CD4-positive, alpha-beta memory T cell (primary cell): ENCODE measurements around the gene UBA6. TPM values are rescaled to one million over a fixed set of nuclear protein-coding genes. Genes with fewer than 3 reads are reported as not detected.

Source experiments
- CTCF ChIA-PET: fragments of 350-600 bp; sonication (Branson Sonifier 250); formaldehyde crosslinking; loops from one replicate; lab custom pipeline; 2021; ENCODE audit warnings: inconsistent platforms; ENCODE audit not compliant: partially characterized antibody; lab: Charles Lee
- POLR2A ChIA-PET: fragments of 350-600 bp; sonication (Branson Sonifier 250); formaldehyde crosslinking; loops from one replicate; lab custom pipeline; 2021; ENCODE audit not compliant: partially characterized antibody; lab: Charles Lee
- DNase-seq, 5 donors: peaks; one replicate each; pipeline versions ENCODE4 v3.0.0 to v3.0.0-alpha.2; 2020 to 2022; ENCODE audit warnings: mixed read lengths in 1 of 5
- H3K27ac ChIP-seq: one replicate; pipeline ENCODE4 v1.7.0; 2013; ENCODE audit warnings: low read depth, low read length
- H3K27me3 ChIP-seq: 2 replicates; pipeline ENCODE4 v1.7.0; 2013; ENCODE audit warnings: mild to moderate bottlenecking, low read length, moderate library complexity; ENCODE audit not compliant: insufficient read depth
- H3K36me3 ChIP-seq: 2 replicates; pipeline ENCODE4 v1.7.0; 2013; ENCODE audit warnings: mild to moderate bottlenecking, low read length, moderate library complexity; ENCODE audit not compliant: insufficient read depth
- H3K4me1 ChIP-seq: 2 replicates; pipeline ENCODE4 v1.7.0; 2013; ENCODE audit warnings: mild to moderate bottlenecking, low read length, moderate library complexity; ENCODE audit not compliant: insufficient read depth
- H3K4me3 ChIP-seq, 2 donors: one replicate each; pipeline ENCODE4 v1.7.0; 2013; ENCODE audit warnings: low read length in 2 of 2, mild to moderate bottlenecking in 1 of 2
- H3K9me3 ChIP-seq, 2 donors: one replicate each; pipeline ENCODE4 v1.7.0; 2013; ENCODE audit warnings: low read length in 2 of 2, control low read depth in 1 of 2; ENCODE audit not compliant: control insufficient read depth in 1 of 2
- H3K27ac Mint-ChIP-seq, 7 donors: one replicate each; pipeline ENCODE4 v1.8.0; 2020 to 2021; ENCODE audit warnings: mixed read lengths in 7 of 7, mild to moderate bottlenecking in 6 of 7, inconsistent platforms in 3 of 7, moderate library complexity in 3 of 7
- H3K27me3 Mint-ChIP-seq, 2 donors: one replicate each; pipeline ENCODE4 v1.8.0; 2020 to 2021; ENCODE audit warnings: mixed read lengths in 2 of 2
- H3K36me3 Mint-ChIP-seq, 2 donors: one replicate each; pipeline ENCODE4 v1.8.0; 2020 to 2021; ENCODE audit warnings: mixed read lengths in 2 of 2, inconsistent platforms in 1 of 2, mild to moderate bottlenecking in 1 of 2
- H3K4me1 Mint-ChIP-seq, 4 donors: one replicate each; pipeline ENCODE4 v1.8.0; 2020 to 2021; ENCODE audit warnings: mixed read lengths in 4 of 4, mild to moderate bottlenecking in 1 of 4
- H3K4me3 Mint-ChIP-seq, 8 donors: one replicate each; pipeline ENCODE4 v1.8.0; 2020 to 2021; ENCODE audit warnings: mixed read lengths in 8 of 8, mild to moderate bottlenecking in 7 of 8, moderate library complexity in 6 of 8, inconsistent platforms in 3 of 8
- H3K9me3 Mint-ChIP-seq, 8 donors: one replicate each; pipeline ENCODE4 v1.8.0; 2020 to 2021; ENCODE audit warnings: mixed read lengths in 8 of 8, mild to moderate bottlenecking in 5 of 8, inconsistent platforms in 3 of 8, moderate library complexity in 1 of 8
- intact Hi-C: fragments of 100-400 bp; cut with micrococcal nuclease; formaldehyde crosslinking; loops from one replicate; pipeline ENCODE4 v1.15.1; 2023
- polyA plus RNA-seq, 2 donors: library from polyadenylated mRNA; unstranded; fragments of 300-500 nt; fragmentation: Illumina TruSeq; gene quantifications; one replicate each; pipeline ENCODE4 v1.2.3, GENCODE V29; 2021
- total RNA-seq, 2 experiments: library from RNA; stranded (reverse); gene quantifications; one replicate each; pipeline ENCODE4 v1.2.3, GENCODE V29; 2021

UBA6 gene
- total and polyA plus RNA-seq, 4 experiments from 2014 or later, result 14.2 to 55.8 (median 42.2) TPM

DNA sequence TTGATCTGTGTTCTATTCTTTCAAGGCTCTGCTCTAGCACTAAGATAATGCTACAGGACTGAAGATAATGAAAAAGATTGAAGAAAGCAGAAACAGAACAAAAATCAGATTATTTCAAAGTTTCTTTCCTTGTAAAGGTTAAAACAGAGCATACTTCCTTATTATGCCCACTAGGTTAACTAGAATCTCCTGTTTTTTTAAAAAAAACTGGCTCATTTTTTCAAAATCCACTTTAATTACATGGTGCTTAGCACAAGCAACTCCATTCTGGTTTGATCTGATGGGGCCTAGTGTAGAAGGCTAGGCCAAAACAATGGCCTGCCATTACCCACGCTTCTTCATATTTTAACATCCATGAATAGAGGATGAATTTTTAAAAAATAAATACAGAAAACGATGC lies 1.2 kb upstream of the UBA6 start:
- Histone ChIP-seq H3K36me3 (no peaks in the 10 kb centered on the region), H3K9me3 (peaks cover 0 to 3% of the 10 kb centered on the region in 2 donors), H3K27ac (no peak overlapping the region), H3K27me3 (no peaks in the 10 kb centered on the region), H3K4me3 (peak overlapping the region in 1 of 2 donors; percentile 85), H3K4me1 (peaks cover 52% of the 10 kb centered on the region)
- H3K27me3 Mint-ChIP-seq, result no peaks in the 10 kb centered on the region
- H3K4me3 Mint-ChIP-seq, result peak overlapping the region; percentile 94 to 99 (median 98)
- intact Hi-C loops, result loop anchor here (5.0 kb wide), 2 partner anchors 45 to 650 kb away; partner anchors contain the start of gene YTHDC1
- CTCF ChIA-PET, result interaction anchor here (1.0 to 1.5 kb wide), 2 partner anchors 43 to 44 kb away, joined by 3 to 7 read pairs; no protein-coding TSS in a partner anchor
- H3K4me1 Mint-ChIP-seq, result peaks cover 48 to 69% (median 59%) of the 10 kb centered on the region in 4 donors
- DNase-seq, result no peak
- H3K27ac Mint-ChIP-seq, result peak overlapping the region in 6 of 7 donors; percentile 9 to 99 (median 92)
- POLR2A ChIA-PET, result interaction anchor here (1.4 kb wide), 1 partner anchor 156 kb away, joined by 6 read pairs; no protein-coding TSS in a partner anchor
- peaks cover 27 to 38% of the 10 kb centered on the region in 2 donors for H3K36me3 Mint-ChIP-seq
- peaks cover 0 to 8% (median 1%) of the 10 kb centered on the region in 8 donors for H3K9me3 Mint-ChIP-seq

DNA sequence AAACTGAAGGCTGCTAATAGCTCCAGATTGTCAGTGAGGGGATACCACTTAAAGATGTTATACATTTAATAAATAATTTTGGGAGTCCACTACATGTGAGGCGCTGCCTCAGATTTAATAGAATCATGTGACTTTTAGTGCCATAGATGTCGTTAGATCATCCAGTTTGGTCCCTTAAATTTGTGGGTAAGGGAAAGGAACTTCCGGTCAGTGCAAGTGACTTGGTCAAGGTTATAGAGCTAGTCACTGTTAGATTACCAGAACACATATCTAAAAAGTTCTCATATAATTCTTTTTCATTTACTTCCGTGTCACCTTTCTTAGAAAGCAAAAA lies 529 bp upstream of the UBA6 start:
- POLR2A ChIA-PET, result interaction anchor here (1.0 to 1.9 kb wide), 6 partner anchors 12 to 159 kb away, joined by 3 to 12 read pairs (median 4); partner anchors contain the start of gene CENPC
- intact Hi-C loops, result loop anchor here (1.0 to 5.0 kb wide), 3 partner anchors 46 to 651 kb away; partner anchors contain the start of genes CENPC and YTHDC1

DNA sequence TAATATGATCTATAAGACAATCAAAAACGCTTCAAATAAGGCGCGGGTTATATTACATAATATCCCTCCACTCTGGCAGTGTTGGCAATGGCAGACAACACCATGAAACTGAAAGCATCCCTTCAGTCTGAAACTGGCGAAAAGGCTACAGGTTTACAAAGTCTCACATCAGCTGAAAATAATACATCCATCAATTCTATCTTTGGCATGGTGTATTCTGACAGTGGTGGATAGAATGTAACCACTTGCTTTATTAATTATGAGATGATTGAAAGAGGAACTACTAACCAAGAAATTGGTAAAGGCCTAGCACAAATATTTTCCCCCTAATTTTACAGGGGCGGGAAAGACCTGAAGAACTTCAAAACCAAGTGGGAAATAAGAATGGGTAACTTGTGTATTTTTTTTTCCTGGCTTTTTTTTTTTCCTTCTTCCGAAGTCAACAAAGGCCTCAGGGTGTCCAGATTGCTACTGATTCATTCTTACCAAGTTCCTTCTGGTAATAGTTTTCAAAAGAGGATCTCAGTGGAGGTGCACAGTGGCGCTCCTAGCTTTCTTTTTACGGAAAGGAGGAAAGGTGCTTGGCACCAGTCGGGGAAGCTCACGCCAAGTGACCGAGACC lies 728 bp downstream of the UBA6 start:
- Histone ChIP-seq H3K27ac (peak overlapping the region; percentile 94), H3K4me3 (peak overlapping the region; percentile 85 to 93), H3K36me3 (no peaks in the 10 kb centered on the region), H3K27me3 (no peaks in the 10 kb centered on the region), H3K9me3 (no peaks in the 10 kb centered on the region), H3K4me1 (peaks cover 56% of the 10 kb centered on the region)
- ChIA-PET POLR2A (interaction anchor here (0.6 to 1.9 kb wide), 6 partner anchors 13 to 156 kb away, joined by 3 to 12 read pairs (median 4); partner anchors contain the start of gene CENPC), CTCF (interaction anchor here (1.0 to 2.7 kb wide), 9 partner anchors 9 to 211 kb away, joined by 3 to 9 read pairs (median 4); partner anchors contain the start of gene CENPC)
- intact Hi-C loops, result loop anchor here (5.0 kb wide), 2 partner anchors 47 to 652 kb away; partner anchors contain the start of gene YTHDC1
- peaks cover 23% of the 10 kb centered on the region in 2 donors for H3K36me3 Mint-ChIP-seq
- peak; percentile 22 to 50 (median 30) for DNase-seq
- no peaks in the 10 kb centered on the region for H3K9me3 Mint-ChIP-seq
- H3K27me3 Mint-ChIP-seq, result no peaks in the 10 kb centered on the region
- peak overlapping the region; percentile 86 to 99 (median 98) for H3K27ac Mint-ChIP-seq
- H3K4me3 Mint-ChIP-seq, result peak overlapping the region; percentile 94 to 99 (median 98)
- peaks cover 40 to 64% (median 55%) of the 10 kb centered on the region in 4 donors for H3K4me1 Mint-ChIP-seq

More for the DNA sequence above, 529 bp upstream of the UBA6 start:
- Mint-ChIP-seq H3K9me3 (peaks cover 0 to 4% (median 0%) of the 10 kb centered on the region in 8 donors), H3K27ac (peak overlapping the region; percentile 86 to 99 (median 98)), H3K4me3 (peak overlapping the region; percentile 94 to 99 (median 98)), H3K36me3 (peaks cover 21 to 32% of the 10 kb centered on the region in 2 donors), H3K4me1 (peaks cover 46 to 72% (median 59%) of the 10 kb centered on the region in 4 donors), H3K27me3 (no peaks in the 10 kb centered on the region)
- Histone ChIP-seq H3K9me3 (no peaks in the 10 kb centered on the region), H3K36me3 (no peaks in the 10 kb centered on the region), H3K4me3 (peak overlapping the region; percentile 85 to 93), H3K27ac (peak overlapping the region; percentile 94), H3K4me1 (peaks cover 56% of the 10 kb centered on the region), H3K27me3 (no peaks in the 10 kb centered on the region)
- no peak for DNase-seq
- CTCF ChIA-PET, result interaction anchor here (0.8 to 2.7 kb wide), 8 partner anchors 14 to 209 kb away, joined by 3 to 9 read pairs (median 4); partner anchors contain the start of gene CENPC

DNA sequence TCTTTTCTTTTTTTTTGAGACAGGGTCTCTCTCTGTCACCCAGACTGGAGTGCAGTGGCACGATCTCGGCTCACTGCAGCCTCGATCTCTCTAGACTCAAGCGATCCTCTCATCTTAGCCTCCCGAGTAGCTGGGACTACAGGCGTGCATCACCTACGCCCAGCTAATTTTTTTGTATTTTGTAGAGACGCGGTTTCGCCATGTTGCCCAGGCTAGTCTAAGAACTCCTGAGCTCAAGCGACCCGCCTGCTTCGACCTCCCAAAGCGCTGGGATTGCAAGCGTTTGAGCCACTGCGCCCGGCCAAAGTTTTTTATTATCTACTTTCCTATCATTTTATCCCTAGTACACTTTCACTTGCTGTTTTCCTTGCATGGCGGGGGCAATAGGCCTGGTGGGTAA lies 1.4 kb downstream of the UBA6 start:
- Histone ChIP-seq H3K4me1 (peaks cover 51% of the 10 kb centered on the region), H3K27me3 (no peaks in the 10 kb centered on the region), H3K27ac (peak overlapping the region; percentile 94), H3K4me3 (peak overlapping the region in 1 of 2 donors; percentile 85), H3K36me3 (no peaks in the 10 kb centered on the region), H3K9me3 (no peaks in the 10 kb centered on the region)
- peaks cover 38 to 58% (median 52%) of the 10 kb centered on the region in 4 donors for H3K4me1 Mint-ChIP-seq
- peak overlapping the region; percentile 86 to 99 (median 98) for H3K27ac Mint-ChIP-seq
- ChIA-PET CTCF (interaction anchor here (0.9 to 2.7 kb wide), 9 partner anchors 9 to 211 kb away, joined by 3 to 9 read pairs (median 4); partner anchors contain the start of gene CENPC), POLR2A (interaction anchor here (1.3 kb wide), 1 partner anchor 155 kb away, joined by 3 read pairs; no protein-coding TSS in a partner anchor)
- intact Hi-C loops, result loop anchor here (5.0 kb wide), 2 partner anchors 48 to 653 kb away; partner anchors contain the start of gene YTHDC1
- peak overlapping the region; percentile 94 to 99 (median 98) for H3K4me3 Mint-ChIP-seq
- DNase-seq, result no peak
- no peaks in the 10 kb centered on the region for H3K9me3 Mint-ChIP-seq
- peaks cover 22% of the 10 kb centered on the region in 2 donors for H3K36me3 Mint-ChIP-seq
- H3K27me3 Mint-ChIP-seq, result no peaks in the 10 kb centered on the region

DNA sequence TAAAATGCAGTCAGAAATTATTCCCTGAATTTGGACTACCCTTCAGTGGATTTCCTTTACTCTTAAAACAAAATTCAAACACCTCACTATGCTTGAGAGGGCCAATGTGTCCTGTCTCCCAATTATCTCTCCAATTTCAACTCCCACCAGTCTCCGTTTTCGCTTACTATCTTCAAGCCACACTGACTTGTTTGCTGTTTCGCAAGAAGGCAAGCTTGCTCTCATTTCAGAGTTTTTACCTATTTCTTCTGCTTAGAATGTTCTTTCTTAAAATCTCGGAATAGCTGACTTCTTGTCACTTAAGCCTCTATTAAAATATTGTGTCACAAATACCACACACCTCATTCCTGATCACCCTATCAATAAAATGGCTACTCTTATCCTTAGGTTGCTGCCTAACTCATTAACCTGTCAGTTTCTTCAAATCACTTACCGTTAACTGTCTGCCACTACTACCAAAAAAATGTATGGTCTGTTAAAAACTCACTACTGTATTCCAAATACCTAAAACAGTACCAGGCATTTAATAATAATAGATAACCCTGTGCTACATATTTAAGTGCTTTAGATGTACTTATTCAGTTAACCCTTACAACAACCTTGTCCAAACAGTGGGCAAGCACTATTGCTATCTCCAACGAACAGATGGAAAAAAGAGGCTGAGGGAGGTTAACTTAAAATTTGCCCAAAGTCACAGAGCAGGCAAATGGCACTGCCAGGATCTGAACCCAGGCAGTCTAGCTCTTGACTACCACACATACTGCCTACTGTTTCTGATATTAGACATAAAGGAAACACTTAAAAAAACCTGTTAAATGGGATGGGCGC lies 2.9 kb downstream of the UBA6 start:
- Mint-ChIP-seq H3K27ac (peak overlapping the region in 4 of 7 donors; percentile 14 to 62 (median 32)), H3K4me3 (peak overlapping the region in 3 of 8 donors; percentile 11 to 46 (median 45)), H3K27me3 (no peaks in the 10 kb centered on the region), H3K36me3 (peaks cover 20 to 27% of the 10 kb centered on the region in 2 donors), H3K9me3 (peaks cover 0 to under 1% (median 0%) of the 10 kb centered on the region in 8 donors), H3K4me1 (peaks cover 32 to 47% (median 43%) of the 10 kb centered on the region in 4 donors)
- ChIA-PET POLR2A (no interaction called here), CTCF (no interaction called here)
- peaks cover 45% of the 10 kb centered on the region for H3K4me1 ChIP-seq
- H3K4me3 ChIP-seq, result no peak overlapping the region
- no peaks in the 10 kb centered on the region for H3K36me3 ChIP-seq
- H3K9me3 ChIP-seq, result no peaks in the 10 kb centered on the region
- intact Hi-C loops, result no loop called here
- no peak overlapping the region for H3K27ac ChIP-seq
- no peaks in the 10 kb centered on the region for H3K27me3 ChIP-seq
- DNase-seq, result no peak

DNA sequence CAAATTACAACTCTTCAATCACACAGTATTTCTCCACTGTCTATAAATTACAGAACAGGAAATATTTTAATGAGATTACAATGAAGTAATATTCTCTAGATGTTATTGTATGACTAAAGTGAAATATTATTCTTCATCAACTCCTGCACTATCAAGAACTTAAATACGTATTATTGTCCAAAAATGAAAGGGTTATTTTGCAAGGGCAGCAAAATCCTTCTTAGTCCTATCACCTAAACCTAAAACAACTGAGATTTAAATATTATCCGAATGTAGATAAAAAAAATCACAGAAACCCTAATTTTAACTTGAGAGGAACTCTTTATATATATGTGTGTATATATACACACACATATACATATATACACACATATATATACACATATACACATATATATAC lies 4.9 kb downstream of the UBA6 start:
- DNase-seq, result no peak
- Histone ChIP-seq H3K36me3 (peaks cover 5% of the 10 kb centered on the region), H3K4me3 (no peak overlapping the region), H3K27ac (no peak overlapping the region), H3K9me3 (no peaks in the 10 kb centered on the region), H3K27me3 (no peaks in the 10 kb centered on the region), H3K4me1 (peaks cover 29% of the 10 kb centered on the region)
- no peak overlapping the region for H3K4me3 Mint-ChIP-seq
- POLR2A ChIA-PET, result no interaction called here
- peaks cover 34 to 48% (median 41%) of the 10 kb centered on the region in 4 donors for H3K4me1 Mint-ChIP-seq
- peaks cover 40 to 43% of the 10 kb centered on the region in 2 donors for H3K36me3 Mint-ChIP-seq
- no peaks in the 10 kb centered on the region for H3K27me3 Mint-ChIP-seq
- H3K9me3 Mint-ChIP-seq, result peaks cover 0 to 5% (median 0%) of the 10 kb centered on the region in 8 donors
- CTCF ChIA-PET, result no interaction called here
- intact Hi-C loops, result no loop called here
- H3K27ac Mint-ChIP-seq, result no peak overlapping the region
